ENCODE measurements around the gene NLRC5.
"Not testable (repeated sequence)": the region's sequence is repeated elsewhere in the genome, so short reads cannot be mapped to it uniquely, and the experiment has no call there.

DNA sequence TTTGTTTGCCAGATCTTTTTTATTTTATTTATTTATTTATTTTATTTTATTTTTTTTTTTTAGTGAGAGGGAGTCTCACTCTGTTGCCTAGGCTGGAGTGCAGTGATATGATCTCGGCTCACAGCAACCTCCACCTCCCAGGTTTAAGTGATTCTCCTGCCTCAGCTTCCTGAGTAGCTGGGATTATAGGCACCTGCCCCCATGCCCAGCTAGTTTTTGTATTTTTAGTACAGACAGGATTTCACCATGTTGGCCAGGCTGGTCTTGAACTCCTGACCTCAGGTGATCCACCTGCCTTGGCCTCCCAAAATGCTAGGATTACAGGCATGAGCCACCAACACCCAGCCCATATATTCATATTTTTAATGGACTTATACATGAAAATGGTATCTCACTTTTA lies 3.1 kb downstream of the NLRC5 start:
- not testable (repeated sequence) for TF ChIP-seq ZNF121 (tag by site-specific recombination; IDR thresholded peaks at IDR 0.05); HOXD13 (CRISPR knock-in tag; IDR thresholded peaks at IDR 0.05; ENCODE audit: borderline replicate concordance); ZNF692 (tag by site-specific recombination; IDR thresholded peaks at IDR 0.05); IKZF3 (tag by site-specific recombination; IDR thresholded peaks at IDR 0.05)
- TF ChIP-seq, protein P1, sequence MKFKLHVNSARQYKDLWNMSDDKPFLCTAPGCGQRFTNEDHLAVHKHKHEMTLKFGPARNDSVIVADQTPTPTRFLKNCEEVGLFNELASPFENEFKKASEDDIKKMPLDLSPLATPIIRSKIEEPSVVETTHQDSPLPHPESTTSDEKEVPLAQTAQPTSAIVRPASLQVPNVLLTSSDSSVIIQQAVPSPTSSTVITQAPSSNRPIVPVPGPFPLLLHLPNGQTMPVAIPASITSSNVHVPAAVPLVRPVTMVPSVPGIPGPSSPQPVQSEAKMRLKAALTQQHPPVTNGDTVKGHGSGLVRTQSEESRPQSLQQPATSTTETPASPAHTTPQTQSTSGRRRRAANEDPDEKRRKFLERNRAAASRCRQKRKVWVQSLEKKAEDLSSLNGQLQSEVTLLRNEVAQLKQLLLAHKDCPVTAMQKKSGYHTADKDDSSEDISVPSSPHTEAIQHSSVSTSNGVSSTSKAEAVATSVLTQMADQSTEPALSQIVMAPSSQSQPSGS (tag by site-specific recombination; IDR thresholded peaks at IDR 0.05; ENCODE audit: low read depth), result not testable (repeated sequence)
